DND-41 (cell line): ENCODE measurements around the gene PRSS56.

Source experiments
- CTCF ChIP-seq: IDR thresholded peaks from 2 replicates; pipeline ENCODE4 v1.5.1; 2012; ENCODE audit warnings: borderline replicate concordance, low read length, moderate library complexity, mild to moderate bottlenecking; ENCODE audit not compliant: poor library complexity, severe bottlenecking; ENCODE audit errors: extremely low read depth
- EZH2 ChIP-seq: IDR thresholded peaks from 3 replicates; pipeline ENCODE4 v1.6.1; 2012; ENCODE audit warnings: borderline replicate concordance, low read depth, mild to moderate bottlenecking, moderate library complexity, low read length, inconsistent platforms; ENCODE audit not compliant: severe bottlenecking

- TF ChIP-seq CTCF (no peak), EZH2 (no peak)
Observed at GRCh38 chr2:232538671-232539070, 18.5 kb downstream of the PRSS56 start.
